Measurements from ENCODE around the gene RAVER1. TPM values are rescaled to one million over a fixed set of nuclear protein-coding genes. Genes with fewer than 3 reads are reported as not detected.

RAVER1 gene
- total and polyA plus RNA-seq, 2 of the 13 experiments (the other 11 are each of a cell fraction or from before 2014, with no cell fraction given): 3.6 to 7.9 TPM

GRCh38 chr19:10294368-10294697 lies 39.0 kb downstream of the RAVER1 start:
- ChIA-PET POLR2A (no interaction called here), CTCF (ENCODE audit: low intra/inter-chr PET ratio, low total read pairs) (no interaction called here)
- Histone ChIP-seq H2AFZ (ENCODE audit: low read length) (no peak overlapping the region), H3K9ac (ENCODE audit: insufficient read depth, low read depth, low read length) (no peak overlapping the region), H3K4me2 (ENCODE audit: low read depth, low read length) (no peak overlapping the region), H3K36me3 (replicated peaks in 1 of 2; ENCODE audit: control insufficient read depth in 1 of 2, insufficient read depth in 2 of 2, low read length in 2 of 2) (no peaks in the 10 kb centered on the region), H3K4me1 (ENCODE audit: insufficient read depth, low read length) (peaks cover 47% of the 10 kb centered on the region), H3K4me3 (replicated peaks in 1 of 3; ENCODE audit: insufficient read depth in 1 of 3, low read depth in 2 of 3, low read length in 3 of 3) (no peak overlapping the region), H3K79me2 (ENCODE audit: insufficient read depth, low read length) (no peaks in the 10 kb centered on the region), H4K20me1 (ENCODE audit: insufficient read depth, low read length) (no peaks in the 10 kb centered on the region), H3K27me3 (ENCODE audit: control insufficient read depth in 1 of 2, insufficient read depth in 2 of 2, low read length in 2 of 2) (peaks cover 0 to 20% of the 10 kb centered on the region in 2 experiments; a peak in 3 of 5 replicates), H3K27ac (ENCODE audit: extremely low read length, insufficient read depth, low read length) (no peak overlapping the region), H3K9me3 (ENCODE audit: low read length) (no peaks in the 10 kb centered on the region)
- WGBS (ENCODE audit: low lambda C conversion rate): 96% methylated on average over 7 of the region's 25 CpGs
- no peak for FAIRE-seq
- intact Hi-C loops (cut with micrococcal nuclease; ENCODE audit: unreplicated experiment) (no loop called here), in situ Hi-C loops (cut with HindIII; ENCODE audit: extremely low pct_ligation_motif_present, low pct_unique_long_range_greater_than_20kb) (no loop called here)
- no peak for ATAC-seq
- DNase-seq (ENCODE audit: low spot score): no peak
- TF ChIP-seq ZFP62 (CRISPR knock-in tag; IDR thresholded peaks at IDR 0.05) (no peak), ZNF768 (CRISPR knock-in tag; IDR thresholded peaks at IDR 0.05) (peak; percentile 14; the same call in 1 of the 2 replicates)
- BruUV-seq (replicated peaks): no TSS peak

DNA sequence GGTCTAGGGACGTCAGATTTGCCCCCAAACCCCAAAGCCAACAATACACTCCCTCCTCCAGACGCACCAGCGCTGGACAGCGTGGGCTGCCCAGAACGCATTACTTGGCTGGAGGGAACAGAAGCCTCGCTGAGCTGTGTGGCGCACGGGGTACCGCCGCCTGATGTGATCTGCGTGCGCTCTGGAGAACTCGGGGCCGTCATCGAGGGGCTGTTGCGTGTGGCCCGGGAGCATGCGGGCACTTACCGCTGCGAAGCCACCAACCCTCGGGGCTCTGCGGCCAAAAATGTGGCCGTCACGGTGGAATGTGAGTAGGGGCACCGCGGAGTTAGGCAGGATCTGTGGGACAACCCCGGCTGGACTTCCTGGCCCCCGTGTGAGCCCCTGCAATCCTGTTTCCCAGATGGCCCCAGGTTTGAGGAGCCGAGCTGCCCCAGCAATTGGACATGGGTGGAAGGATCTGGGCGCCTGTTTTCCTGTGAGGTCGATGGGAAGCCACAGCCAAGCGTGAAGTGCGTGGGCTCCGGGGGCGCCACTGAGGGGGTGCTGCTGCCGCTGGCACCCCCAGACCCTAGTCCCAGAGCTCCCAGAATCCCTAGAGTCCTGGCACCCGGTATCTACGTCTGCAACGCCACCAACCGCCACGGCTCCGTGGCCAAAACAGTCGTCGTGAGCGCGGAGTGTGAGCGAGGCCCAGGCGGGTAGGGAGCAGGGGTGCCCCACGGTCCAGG lies 39.5 kb downstream of the RAVER1 start:
- FAIRE-seq: no peak
- TF ChIP-seq GABPB1 (CRISPR knock-in tag; IDR thresholded peaks at IDR 0.05) (no peak), ZNF572 (CRISPR knock-in tag; IDR thresholded peaks at IDR 0.05) (no peak), MATR3 (CRISPR knock-in tag; IDR thresholded peaks at IDR 0.05) (no peak)
- H3K4me3 ChIP-seq (replicated peaks in 1 of 3; ENCODE audit: insufficient read depth in 1 of 3, low read depth in 2 of 3, low read length in 3 of 3): no peak overlapping the region
- in situ Hi-C loops (cut with HindIII; ENCODE audit: extremely low pct_ligation_motif_present, low pct_unique_long_range_greater_than_20kb) (no loop called here), intact Hi-C loops (cut with micrococcal nuclease; ENCODE audit: unreplicated experiment) (loop anchor here (2.0 kb wide), 1 partner anchor 39 kb away; the partner anchor contains the start of gene RAVER1)
- ChIA-PET POLR2A (no interaction called here), CTCF (ENCODE audit: low intra/inter-chr PET ratio, low total read pairs) (no interaction called here)
- no peaks in the 10 kb centered on the region for H4K20me1 ChIP-seq (ENCODE audit: insufficient read depth, low read length)
- no peak for ATAC-seq
- H3K9me3 ChIP-seq (ENCODE audit: low read length): no peaks in the 10 kb centered on the region
- WGBS (ENCODE audit: low lambda C conversion rate): 96% methylated on average over 14 of the region's 49 CpGs
- no peaks in the 10 kb centered on the region for H3K79me2 ChIP-seq (ENCODE audit: insufficient read depth, low read length)
- H3K4me1 ChIP-seq (ENCODE audit: insufficient read depth, low read length): peaks cover 49% of the 10 kb centered on the region
- H2AFZ ChIP-seq (ENCODE audit: low read length): no peak overlapping the region
- no TSS peak for BruUV-seq (replicated peaks)
- DNase-seq (ENCODE audit: low spot score): no peak
- H3K27ac ChIP-seq (ENCODE audit: extremely low read length, insufficient read depth, low read length): no peak overlapping the region
- no peak overlapping the region for H3K9ac ChIP-seq (ENCODE audit: insufficient read depth, low read depth, low read length)
- peaks cover 0 to 20% of the 10 kb centered on the region in 2 experiments; a peak in 3 of 5 replicates for H3K27me3 ChIP-seq (ENCODE audit: control insufficient read depth in 1 of 2, insufficient read depth in 2 of 2, low read length in 2 of 2)
- no peak overlapping the region for H3K4me2 ChIP-seq (ENCODE audit: low read depth, low read length)
- H3K36me3 ChIP-seq (replicated peaks in 1 of 2; ENCODE audit: control insufficient read depth in 1 of 2, insufficient read depth in 2 of 2, low read length in 2 of 2): no peaks in the 10 kb centered on the region

All from HepG2 (cell line).